ENCODE measurements around the gene IRF5.

The IRF5 gene

DNA sequence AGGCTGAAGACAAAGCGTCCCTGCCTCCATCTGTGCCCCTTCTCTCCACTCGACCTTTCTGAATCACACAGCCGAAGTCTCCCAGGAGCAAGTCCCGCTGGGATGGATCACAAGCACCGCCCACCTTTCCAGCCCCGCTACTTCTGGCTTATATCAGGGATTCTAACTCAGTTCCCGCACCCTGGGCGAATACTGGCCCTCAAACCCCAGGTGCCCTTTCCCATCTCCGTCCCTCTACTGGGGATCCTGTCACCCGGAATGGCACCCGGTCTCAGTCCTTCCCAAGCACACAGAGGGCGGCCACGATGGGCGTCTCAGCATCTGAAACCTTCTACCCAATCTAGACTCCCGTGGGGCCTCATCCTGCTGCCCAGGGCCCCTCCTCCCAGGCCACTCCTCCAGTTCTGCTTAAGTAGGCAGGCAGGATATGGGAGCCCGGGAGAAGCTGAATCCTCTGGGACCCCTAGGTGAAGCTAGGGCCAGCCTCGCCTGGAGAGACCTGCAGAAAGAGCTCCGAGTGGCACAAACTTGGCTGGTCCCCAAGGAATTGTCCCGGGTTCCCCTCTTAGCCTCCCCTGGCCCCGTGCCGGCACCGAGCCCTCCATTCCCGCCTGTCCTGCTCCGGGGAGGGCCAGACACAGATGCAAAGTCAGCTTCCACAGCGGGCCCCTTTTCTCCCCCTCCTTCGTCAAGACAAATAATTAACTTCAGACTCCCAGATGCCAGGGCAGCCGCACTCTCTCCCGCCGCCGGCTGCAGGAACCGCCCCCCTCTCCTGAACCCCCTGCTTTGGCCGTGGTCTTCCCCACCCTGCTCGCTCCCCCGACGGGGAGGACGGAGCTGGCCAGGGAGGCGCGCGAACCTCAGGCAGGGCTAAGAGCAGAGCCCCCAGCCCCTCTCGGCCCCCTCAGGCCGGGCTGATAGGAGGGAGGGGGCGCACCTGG lies 27.8 kb upstream of the IRF5 start:
- Histone ChIP-seq H3K9ac (ENCODE audit: low read length) (no peak overlapping the region), H4K20me1 (ENCODE audit: insufficient read depth, low read length) (no peaks in the 10 kb centered on the region), H3F3A (ENCODE audit: insufficient read depth, low read length) (no peaks in the 10 kb centered on the region), H3K9me3 (replicated peaks; ENCODE audit: insufficient read depth, low read length) (no peaks in the 10 kb centered on the region), H2AFZ (ENCODE audit: low read length) (no peak overlapping the region; the same call in 1 of the 2 replicates), H3K36me3 (replicated peaks; ENCODE audit: insufficient read depth, low read length) (no peaks in the 10 kb centered on the region), H3K4me1 (ENCODE audit: low read length) (no peaks in the 10 kb centered on the region), H3K27me3 (replicated peaks; ENCODE audit: insufficient read depth, low read length) (peaks cover 30% of the 10 kb centered on the region), H3K9me2 (replicated peaks; ENCODE audit: insufficient read depth, low read length) (no peaks in the 10 kb centered on the region), H3K4me3 (ENCODE audit: low read length) (no peak overlapping the region), H3K79me2 (ENCODE audit: low read length) (no peaks in the 10 kb centered on the region), H3K4me2 (ENCODE audit: low read depth, low read length) (no peak overlapping the region), H3K27ac (ENCODE audit: low read length) (no peak overlapping the region)
- TF ChIP-seq, protein P1, sequence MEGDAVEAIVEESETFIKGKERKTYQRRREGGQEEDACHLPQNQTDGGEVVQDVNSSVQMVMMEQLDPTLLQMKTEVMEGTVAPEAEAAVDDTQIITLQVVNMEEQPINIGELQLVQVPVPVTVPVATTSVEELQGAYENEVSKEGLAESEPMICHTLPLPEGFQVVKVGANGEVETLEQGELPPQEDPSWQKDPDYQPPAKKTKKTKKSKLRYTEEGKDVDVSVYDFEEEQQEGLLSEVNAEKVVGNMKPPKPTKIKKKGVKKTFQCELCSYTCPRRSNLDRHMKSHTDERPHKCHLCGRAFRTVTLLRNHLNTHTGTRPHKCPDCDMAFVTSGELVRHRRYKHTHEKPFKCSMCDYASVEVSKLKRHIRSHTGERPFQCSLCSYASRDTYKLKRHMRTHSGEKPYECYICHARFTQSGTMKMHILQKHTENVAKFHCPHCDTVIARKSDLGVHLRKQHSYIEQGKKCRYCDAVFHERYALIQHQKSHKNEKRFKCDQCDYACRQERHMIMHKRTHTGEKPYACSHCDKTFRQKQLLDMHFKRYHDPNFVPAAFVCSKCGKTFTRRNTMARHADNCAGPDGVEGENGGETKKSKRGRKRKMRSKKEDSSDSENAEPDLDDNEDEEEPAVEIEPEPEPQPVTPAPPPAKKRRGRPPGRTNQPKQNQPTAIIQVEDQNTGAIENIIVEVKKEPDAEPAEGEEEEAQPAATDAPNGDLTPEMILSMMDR (IDR thresholded peaks at IDR 0.05; ENCODE audit: low read length) = no peak
- no peak for TF ChIP-seq EZH2phosphoT487 (IDR thresholded peaks at IDR 0.05; ENCODE audit: low read length)
- no peak for TF ChIP-seq EZH2 (optimal IDR thresholded peaks at IDR 0.05; ENCODE audit: low read depth, low read length)
- no peak for DNase-seq

DNA sequence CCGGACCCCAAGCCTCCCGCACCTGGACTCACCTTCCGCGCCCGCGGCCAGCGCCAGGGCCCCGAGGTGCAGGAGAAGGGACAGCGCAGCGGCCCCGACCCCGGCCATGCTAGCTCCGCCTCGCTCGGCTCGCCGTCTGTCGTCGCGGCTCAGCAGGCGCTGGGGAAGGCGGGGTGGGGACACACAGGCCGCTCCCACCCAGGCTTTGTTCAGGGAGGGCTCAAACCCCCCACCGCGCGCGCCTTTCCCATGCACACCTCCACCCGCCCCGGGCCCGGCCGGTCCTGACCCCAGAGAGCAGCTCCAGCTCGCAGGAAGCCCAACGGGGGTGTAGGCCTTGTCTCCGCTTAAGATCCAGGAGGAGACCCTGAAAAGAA lies 27.2 kb upstream of the IRF5 start, which contains the start of gene KCP:
KCP (minus strand) TSS at position 141 of the 377 bp plus-strand sequence; CDS start at position 108, 33 bp downstream.
- Histone ChIP-seq H3K9me3 (replicated peaks; ENCODE audit: insufficient read depth, low read length) (no peaks in the 10 kb centered on the region), H3F3A (ENCODE audit: insufficient read depth, low read length) (no peaks in the 10 kb centered on the region), H3K4me3 (ENCODE audit: low read length) (no peak within 1 kb of the TSS), H3K4me1 (ENCODE audit: low read length) (no peaks in the 10 kb centered on the region), H2AFZ (ENCODE audit: low read length) (no peak within 1 kb of the TSS; the same call in 1 of the 2 replicates), H3K79me2 (ENCODE audit: low read length) (no peaks in the 10 kb centered on the region), H3K27ac (ENCODE audit: low read length) (no peak within 1 kb of the TSS), H3K27me3 (replicated peaks; ENCODE audit: insufficient read depth, low read length) (peaks cover 30% of the 10 kb centered on the region), H3K9me2 (replicated peaks; ENCODE audit: insufficient read depth, low read length) (no peaks in the 10 kb centered on the region), H3K4me2 (ENCODE audit: low read depth, low read length) (no peak within 1 kb of the TSS), H3K36me3 (replicated peaks; ENCODE audit: insufficient read depth, low read length) (no peaks in the 10 kb centered on the region), H3K9ac (ENCODE audit: low read length) (no peak within 1 kb of the TSS), H4K20me1 (ENCODE audit: insufficient read depth, low read length) (no peaks in the 10 kb centered on the region)
- no peak for TF ChIP-seq EZH2 (optimal IDR thresholded peaks at IDR 0.05; ENCODE audit: low read depth, low read length)
- TF ChIP-seq EZH2phosphoT487 (IDR thresholded peaks at IDR 0.05; ENCODE audit: low read length) = no peak
- TF ChIP-seq, protein P1 (IDR thresholded peaks at IDR 0.05; ENCODE audit: low read length) = no peak
- no peak for DNase-seq

DNA sequence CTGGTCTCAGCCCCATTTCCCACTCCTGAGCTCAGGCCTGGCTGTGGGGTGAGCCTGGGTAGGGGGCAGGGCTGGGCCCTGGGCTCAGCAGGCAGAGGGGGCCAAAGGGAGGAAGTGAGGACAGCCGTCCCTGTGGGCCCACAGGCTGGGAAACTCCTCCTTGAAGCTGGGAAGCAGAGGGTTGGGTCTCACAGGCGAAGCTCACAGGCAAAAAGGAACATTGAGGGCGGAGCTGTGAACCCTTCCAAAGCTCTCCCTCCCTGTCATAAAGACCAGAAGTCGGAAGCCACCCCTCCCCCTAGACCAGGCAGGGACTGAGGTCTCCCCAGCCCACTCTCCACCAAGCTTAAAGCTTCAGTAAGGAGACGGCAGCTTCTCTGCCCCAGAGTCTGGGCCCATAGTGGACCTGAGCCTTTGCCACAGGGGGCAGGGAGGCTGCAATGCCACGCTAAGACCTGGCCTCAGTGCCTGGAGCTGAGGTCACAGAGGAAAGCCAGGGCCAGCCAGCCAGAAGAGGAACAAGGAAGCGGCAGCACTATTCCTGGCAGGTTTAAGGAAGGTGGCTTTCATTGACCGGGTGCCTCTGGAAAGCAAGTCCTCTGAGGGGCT lies 26.2 kb upstream of the IRF5 start:
- Histone ChIP-seq H3K4me2 (ENCODE audit: low read depth, low read length) (no peak overlapping the region), H3K27ac (ENCODE audit: low read length) (no peak overlapping the region), H3K27me3 (replicated peaks; ENCODE audit: insufficient read depth, low read length) (peaks cover 30% of the 10 kb centered on the region), H4K20me1 (ENCODE audit: insufficient read depth, low read length) (no peaks in the 10 kb centered on the region), H3K4me1 (ENCODE audit: low read length) (no peaks in the 10 kb centered on the region), H3K36me3 (replicated peaks; ENCODE audit: insufficient read depth, low read length) (no peaks in the 10 kb centered on the region), H3K9me2 (replicated peaks; ENCODE audit: insufficient read depth, low read length) (no peaks in the 10 kb centered on the region), H3K9me3 (replicated peaks; ENCODE audit: insufficient read depth, low read length) (no peaks in the 10 kb centered on the region), H3K9ac (ENCODE audit: low read length) (no peak overlapping the region), H3K4me3 (ENCODE audit: low read length) (no peak overlapping the region), H2AFZ (ENCODE audit: low read length) (no peak overlapping the region), H3F3A (ENCODE audit: insufficient read depth, low read length) (no peaks in the 10 kb centered on the region), H3K79me2 (ENCODE audit: low read length) (no peaks in the 10 kb centered on the region)
- TF ChIP-seq, protein P1 (IDR thresholded peaks at IDR 0.05; ENCODE audit: low read length) = no peak
- TF ChIP-seq EZH2 (optimal IDR thresholded peaks at IDR 0.05; ENCODE audit: low read depth, low read length) (no peak), EZH2phosphoT487 (IDR thresholded peaks at IDR 0.05; ENCODE audit: low read length) (no peak)
- no peak for DNase-seq

All from MM.1S (cell line).